Measurements from ENCODE around the gene HERC6.

DNA sequence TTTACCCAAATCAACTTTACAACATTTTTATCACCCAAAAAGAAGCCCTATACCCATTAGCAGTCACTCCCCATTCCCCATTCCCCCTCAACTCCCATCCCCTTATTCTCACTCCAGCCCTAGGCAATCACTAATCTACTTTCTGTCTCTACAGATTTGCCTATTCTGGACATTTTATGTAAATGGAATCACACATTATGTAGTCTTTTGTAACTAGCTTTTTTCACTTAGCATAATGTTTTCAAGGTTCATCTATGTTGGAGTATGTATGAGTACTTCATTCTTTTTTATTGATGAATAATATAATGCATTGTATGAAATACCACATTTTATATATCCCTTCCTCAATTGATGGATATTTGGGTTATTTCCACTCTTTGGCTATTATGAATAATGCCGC lies 42.2 kb downstream of the HERC6 start:
- TF ChIP-seq, protein P1, sequence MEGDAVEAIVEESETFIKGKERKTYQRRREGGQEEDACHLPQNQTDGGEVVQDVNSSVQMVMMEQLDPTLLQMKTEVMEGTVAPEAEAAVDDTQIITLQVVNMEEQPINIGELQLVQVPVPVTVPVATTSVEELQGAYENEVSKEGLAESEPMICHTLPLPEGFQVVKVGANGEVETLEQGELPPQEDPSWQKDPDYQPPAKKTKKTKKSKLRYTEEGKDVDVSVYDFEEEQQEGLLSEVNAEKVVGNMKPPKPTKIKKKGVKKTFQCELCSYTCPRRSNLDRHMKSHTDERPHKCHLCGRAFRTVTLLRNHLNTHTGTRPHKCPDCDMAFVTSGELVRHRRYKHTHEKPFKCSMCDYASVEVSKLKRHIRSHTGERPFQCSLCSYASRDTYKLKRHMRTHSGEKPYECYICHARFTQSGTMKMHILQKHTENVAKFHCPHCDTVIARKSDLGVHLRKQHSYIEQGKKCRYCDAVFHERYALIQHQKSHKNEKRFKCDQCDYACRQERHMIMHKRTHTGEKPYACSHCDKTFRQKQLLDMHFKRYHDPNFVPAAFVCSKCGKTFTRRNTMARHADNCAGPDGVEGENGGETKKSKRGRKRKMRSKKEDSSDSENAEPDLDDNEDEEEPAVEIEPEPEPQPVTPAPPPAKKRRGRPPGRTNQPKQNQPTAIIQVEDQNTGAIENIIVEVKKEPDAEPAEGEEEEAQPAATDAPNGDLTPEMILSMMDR (conservative IDR thresholded peaks at IDR 0.05; ENCODE audit: low read length) = no peak
- no peak for TF ChIP-seq EZH2phosphoT487 (IDR thresholded peaks at IDR 0.05; ENCODE audit: borderline replicate concordance)
